ENCODE measurements around the gene GAK. TPM values are rescaled to one million over a fixed set of nuclear protein-coding genes. Genes with fewer than 3 reads are reported as not detected.

The GAK gene
- polyA plus RNA-seq, 1 donor from 2014 or later = 58.8 TPM

GRCh38 chr4:961351-962230 lies 29.5 kb upstream of the GAK start:
- Histone ChIP-seq H3K36me3 (ENCODE audit: insufficient read depth, low read length) (no peaks in the 10 kb centered on the region), H3K9ac (ENCODE audit: low read length) (no peak overlapping the region), H3F3A (ENCODE audit: insufficient read depth, low read length, poor library complexity, severe bottlenecking) (no peaks in the 10 kb centered on the region), H2AFZ (ENCODE audit: low read depth, low read length) (no peak overlapping the region), H3K4me2 (ENCODE audit: low read length) (no peak overlapping the region), H3K27me3 (ENCODE audit: insufficient read depth, low read depth, low read length) (no peaks in the 10 kb centered on the region), H3K9me2 (ENCODE audit: insufficient read depth, low read length) (no peaks in the 10 kb centered on the region), H3K79me2 (replicated peaks; ENCODE audit: insufficient read depth, low read length) (no peaks in the 10 kb centered on the region), H3K27ac (ENCODE audit: low read length) (no peak overlapping the region), H4K20me1 (ENCODE audit: insufficient read depth) (no peaks in the 10 kb centered on the region), H3K4me3 (ENCODE audit: low read length) (no peak overlapping the region), H3K9me3 (ENCODE audit: low read length) (no peaks in the 10 kb centered on the region)
- TF ChIP-seq EP300 (conservative IDR thresholded peaks at IDR 0.05; ENCODE audit: poor library complexity, severe bottlenecking) = no peak
- no peak for TF ChIP-seq TAF1 (IDR thresholded peaks at IDR 0.05; ENCODE audit: low read depth)
- no peak for TF ChIP-seq EZH2 (IDR thresholded peaks at IDR 0.05; ENCODE audit: borderline replicate concordance, insufficient read depth, low read length, poor library complexity, severe bottlenecking)
- no peak for TF ChIP-seq RAD21 (conservative IDR thresholded peaks at IDR 0.05)
- TF ChIP-seq CTCF (IDR thresholded peaks at IDR 0.05; ENCODE audit: poor library complexity, severe bottlenecking) = no peak
- no peak for TF ChIP-seq MXI1 (conservative IDR thresholded peaks at IDR 0.05; ENCODE audit: poor library complexity, severe bottlenecking)
- no peak for TF ChIP-seq POLR2AphosphoS5 (IDR thresholded peaks at IDR 0.05)
- no peak for TF ChIP-seq SMC3 (conservative IDR thresholded peaks at IDR 0.05; ENCODE audit: poor library complexity)
- no peak for TF ChIP-seq REST (IDR thresholded peaks at IDR 0.05; ENCODE audit: borderline replicate concordance)

- Histone ChIP-seq H4K20me1 (ENCODE audit: insufficient read depth) (no peaks in the 10 kb centered on the region), H3K4me2 (ENCODE audit: low read length) (no peak overlapping the region), H3K27ac (ENCODE audit: low read length) (no peak overlapping the region), H2AFZ (ENCODE audit: low read depth, low read length) (no peak overlapping the region), H3F3A (ENCODE audit: insufficient read depth, low read length, poor library complexity, severe bottlenecking) (no peaks in the 10 kb centered on the region), H3K9me3 (ENCODE audit: low read length) (no peaks in the 10 kb centered on the region), H3K9me2 (ENCODE audit: insufficient read depth, low read length) (no peaks in the 10 kb centered on the region), H3K79me2 (replicated peaks; ENCODE audit: insufficient read depth, low read length) (no peaks in the 10 kb centered on the region), H3K36me3 (ENCODE audit: insufficient read depth, low read length) (no peaks in the 10 kb centered on the region), H3K27me3 (ENCODE audit: insufficient read depth, low read depth, low read length) (no peaks in the 10 kb centered on the region), H3K9ac (ENCODE audit: low read length) (no peak overlapping the region), H3K4me3 (ENCODE audit: low read length) (no peak overlapping the region)
- no peak for TF ChIP-seq RAD21 (conservative IDR thresholded peaks at IDR 0.05)
- no peak for TF ChIP-seq EP300 (conservative IDR thresholded peaks at IDR 0.05; ENCODE audit: poor library complexity, severe bottlenecking)
These were observed 28.7 kb upstream of the GAK start for GRCh38 chr4:960636-961350.
